ENCODE measurements around the gene ACAD11. TPM values are rescaled to one million over a fixed set of nuclear protein-coding genes. Genes with fewer than 3 reads are reported as not detected.
A peak's percentile ranks its signal among the peaks of the same experiment; 100 is the strongest.

Gene ACAD11
- polyA plus RNA-seq, 3 donors = 0.31 to 25.4 (median 0.40) TPM

DNA sequence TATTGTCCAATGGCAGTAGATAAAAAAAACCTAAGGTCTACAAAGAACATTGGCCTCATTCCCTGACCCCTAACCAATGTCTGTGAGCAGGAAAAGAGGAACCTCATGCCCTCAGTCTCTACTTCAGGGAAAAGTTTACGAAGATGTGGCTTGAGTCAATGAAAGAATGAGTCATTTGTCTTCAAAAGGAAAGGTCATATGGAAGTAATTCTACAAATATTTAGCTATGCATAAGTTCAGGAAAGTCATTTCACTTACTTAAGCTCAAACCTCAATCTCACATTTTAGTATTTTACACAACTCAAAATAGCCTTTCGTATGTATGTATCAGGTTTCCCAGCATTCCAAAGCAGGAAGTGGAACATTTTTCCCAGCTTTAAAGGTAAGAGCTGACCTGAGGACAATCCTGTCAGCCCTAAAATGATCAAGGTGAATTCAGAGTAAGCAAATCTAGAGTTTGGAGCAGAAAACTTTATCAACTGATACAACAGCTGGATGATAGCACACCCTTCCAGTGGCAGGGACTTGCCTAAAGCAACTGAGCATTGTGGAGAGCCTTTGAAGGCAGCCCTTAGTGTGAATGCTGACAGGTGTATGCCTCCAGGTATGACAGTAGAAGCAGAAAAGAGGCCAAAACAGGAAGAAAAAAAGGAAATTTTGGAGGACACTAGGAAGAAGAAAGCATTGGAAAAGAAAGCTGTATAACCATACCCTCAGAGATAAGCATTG lies 116.4 kb downstream of the ACAD11 start:
- no peak overlapping the region for H3K9ac ChIP-seq (ENCODE audit: insufficient read depth, low read length, poor library complexity, severe bottlenecking)
- H3K79me2 ChIP-seq (ENCODE audit: insufficient read depth, low read length) = no peaks in the 10 kb centered on the region
- no peaks in the 10 kb centered on the region for H3K27me3 ChIP-seq (ENCODE audit: control insufficient read depth in 2 of 2, insufficient read depth in 2 of 2, low read length in 2 of 2)
- peaks cover 48% of the 10 kb centered on the region for H3K4me1 Mint-ChIP-seq
- peaks cover 37 to 43% of the 10 kb centered on the region in 2 donors for H3K36me3 Mint-ChIP-seq
- no peaks in the 10 kb centered on the region for H3K9me3 ChIP-seq (replicated peaks in 1 of 2; ENCODE audit: control insufficient read depth in 1 of 2, insufficient read depth in 1 of 2, low read length in 2 of 2)
- peak overlapping the region in 1 of 2 donors; percentile 20 for H3K4me3 Mint-ChIP-seq
- H3K27ac Mint-ChIP-seq = peak overlapping the region in 6 of 7 donors; percentile 20 to 77 (median 68)
- H3K4me1 ChIP-seq (ENCODE audit: control insufficient read depth in 1 of 2, insufficient read depth in 2 of 2, low read length in 2 of 2) = peaks cover 24 to 37% of the 10 kb centered on the region in 2 donors
- TF ChIP-seq, protein P1, sequence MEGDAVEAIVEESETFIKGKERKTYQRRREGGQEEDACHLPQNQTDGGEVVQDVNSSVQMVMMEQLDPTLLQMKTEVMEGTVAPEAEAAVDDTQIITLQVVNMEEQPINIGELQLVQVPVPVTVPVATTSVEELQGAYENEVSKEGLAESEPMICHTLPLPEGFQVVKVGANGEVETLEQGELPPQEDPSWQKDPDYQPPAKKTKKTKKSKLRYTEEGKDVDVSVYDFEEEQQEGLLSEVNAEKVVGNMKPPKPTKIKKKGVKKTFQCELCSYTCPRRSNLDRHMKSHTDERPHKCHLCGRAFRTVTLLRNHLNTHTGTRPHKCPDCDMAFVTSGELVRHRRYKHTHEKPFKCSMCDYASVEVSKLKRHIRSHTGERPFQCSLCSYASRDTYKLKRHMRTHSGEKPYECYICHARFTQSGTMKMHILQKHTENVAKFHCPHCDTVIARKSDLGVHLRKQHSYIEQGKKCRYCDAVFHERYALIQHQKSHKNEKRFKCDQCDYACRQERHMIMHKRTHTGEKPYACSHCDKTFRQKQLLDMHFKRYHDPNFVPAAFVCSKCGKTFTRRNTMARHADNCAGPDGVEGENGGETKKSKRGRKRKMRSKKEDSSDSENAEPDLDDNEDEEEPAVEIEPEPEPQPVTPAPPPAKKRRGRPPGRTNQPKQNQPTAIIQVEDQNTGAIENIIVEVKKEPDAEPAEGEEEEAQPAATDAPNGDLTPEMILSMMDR (IDR thresholded peaks at IDR 0.05) = no peak
- peaks cover 34 to 39% of the 10 kb centered on the region in 2 donors for H3K36me3 ChIP-seq (replicated peaks in 1 of 2; ENCODE audit: control insufficient read depth in 1 of 2, insufficient read depth in 2 of 2, low read length in 2 of 2)
- peak; percentile 31 to 77 (median 66) for DNase-seq
- peaks cover 0 to 3% (median 0%) of the 10 kb centered on the region in 7 donors for H3K9me3 Mint-ChIP-seq
- no peaks in the 10 kb centered on the region for H4K20me1 ChIP-seq (ENCODE audit: insufficient read depth, low read length)
- no peak overlapping the region for H2AFZ ChIP-seq (ENCODE audit: insufficient read depth, low read depth, low read length, poor library complexity, severe bottlenecking)
- no peak overlapping the region for H3K4me3 ChIP-seq (replicated peaks in 1 of 3; ENCODE audit: low read depth in 2 of 3, low read length in 3 of 3)
- H3K27ac ChIP-seq (ENCODE audit: low read depth in 1 of 2, low read length in 2 of 2) = peak overlapping the region in 1 of 2 donors; percentile 54
- peak overlapping the region; percentile 2 for H3K4me2 ChIP-seq (replicated peaks; ENCODE audit: extremely low read depth, low read length, poor library complexity, severe bottlenecking)
- WGBS (ENCODE audit: insufficient coverage) = no CpG with 5 or more reads among the region's 2 CpGs
- H3K27me3 Mint-ChIP-seq (ENCODE audit: low read depth in 3 of 3) = peaks cover 0 to 3% (median 0%) of the 10 kb centered on the region in 3 donors
- intact Hi-C loops (cut with micrococcal nuclease) = no loop called here

DNA sequence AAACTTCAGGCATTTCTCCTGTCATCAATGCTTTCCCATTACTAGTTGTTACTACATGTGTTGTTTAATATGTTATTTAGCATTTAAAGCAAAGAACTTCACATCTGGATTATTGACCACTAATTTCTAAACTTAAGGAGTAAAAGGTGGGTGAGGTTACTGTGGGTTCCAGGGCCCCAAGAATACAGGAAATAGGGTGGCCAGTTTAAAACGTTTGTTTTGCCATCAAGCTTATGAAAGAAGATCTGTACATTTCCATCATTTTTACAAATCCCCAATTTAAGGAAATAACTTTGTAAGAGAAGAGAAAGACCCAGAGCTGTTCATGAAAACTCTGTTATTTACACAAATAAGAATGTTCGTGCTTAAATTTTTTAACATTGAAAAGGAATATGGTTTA lies 117.0 kb downstream of the ACAD11 start:
- Histone ChIP-seq H3K36me3 (replicated peaks in 1 of 2; ENCODE audit: control insufficient read depth in 1 of 2, insufficient read depth in 2 of 2, low read length in 2 of 2) (peaks cover 40 to 45% of the 10 kb centered on the region in 2 donors), H3K4me1 (ENCODE audit: control insufficient read depth in 1 of 2, insufficient read depth in 2 of 2, low read length in 2 of 2) (peaks cover 24 to 37% of the 10 kb centered on the region in 2 donors), H3K27me3 (ENCODE audit: control insufficient read depth in 2 of 2, insufficient read depth in 2 of 2, low read length in 2 of 2) (no peaks in the 10 kb centered on the region), H3K9ac (ENCODE audit: insufficient read depth, low read length, poor library complexity, severe bottlenecking) (no peak overlapping the region), H3K27ac (ENCODE audit: low read depth in 1 of 2, low read length in 2 of 2) (peak overlapping the region in 1 of 2 donors; percentile 54), H3K4me3 (replicated peaks in 1 of 3; ENCODE audit: low read depth in 2 of 3, low read length in 3 of 3) (no peak overlapping the region), H2AFZ (ENCODE audit: insufficient read depth, low read depth, low read length, poor library complexity, severe bottlenecking) (no peak overlapping the region), H4K20me1 (ENCODE audit: insufficient read depth, low read length) (no peaks in the 10 kb centered on the region), H3K9me3 (replicated peaks in 1 of 2; ENCODE audit: control insufficient read depth in 1 of 2, insufficient read depth in 1 of 2, low read length in 2 of 2) (no peaks in the 10 kb centered on the region), H3K4me2 (replicated peaks; ENCODE audit: extremely low read depth, low read length, poor library complexity, severe bottlenecking) (no peak overlapping the region), H3K79me2 (ENCODE audit: insufficient read depth, low read length) (no peaks in the 10 kb centered on the region)
- WGBS (ENCODE audit: insufficient coverage) = no CpG with 5 or more reads among the region's 2 CpGs
- no peaks in the 10 kb centered on the region for H3K9me3 Mint-ChIP-seq
- TF ChIP-seq, protein P1 (IDR thresholded peaks at IDR 0.05) = no peak
- peaks cover 0 to 3% (median 0%) of the 10 kb centered on the region in 3 donors for H3K27me3 Mint-ChIP-seq (ENCODE audit: low read depth in 3 of 3)
- H3K4me3 Mint-ChIP-seq = no peak overlapping the region
- H3K4me1 Mint-ChIP-seq = peaks cover 45% of the 10 kb centered on the region
- H3K36me3 Mint-ChIP-seq = peaks cover 43 to 49% of the 10 kb centered on the region in 2 donors
- no peak for DNase-seq
- H3K27ac Mint-ChIP-seq = peak overlapping the region; percentile 20 to 77 (median 68)
- intact Hi-C loops (cut with micrococcal nuclease) = no loop called here

All from CD14-positive monocyte (primary cell).